SIG-M5 treated with dmso at 0.1 percent for 504 hours (cell line): Measurements from ENCODE around the gene EPHA4.

ENCODE experiments used
- DNase-seq: peaks from one replicate; lab custom pipeline; 2025; ENCODE audit not compliant: unreplicated experiment; lab: John Stamatoyannopoulos, UW

The EPHA4 gene

GRCh38 chr2:221546505-221547225 is 25.4 kb downstream of the EPHA4 start:
- no peak for DNase-seq

DNA sequence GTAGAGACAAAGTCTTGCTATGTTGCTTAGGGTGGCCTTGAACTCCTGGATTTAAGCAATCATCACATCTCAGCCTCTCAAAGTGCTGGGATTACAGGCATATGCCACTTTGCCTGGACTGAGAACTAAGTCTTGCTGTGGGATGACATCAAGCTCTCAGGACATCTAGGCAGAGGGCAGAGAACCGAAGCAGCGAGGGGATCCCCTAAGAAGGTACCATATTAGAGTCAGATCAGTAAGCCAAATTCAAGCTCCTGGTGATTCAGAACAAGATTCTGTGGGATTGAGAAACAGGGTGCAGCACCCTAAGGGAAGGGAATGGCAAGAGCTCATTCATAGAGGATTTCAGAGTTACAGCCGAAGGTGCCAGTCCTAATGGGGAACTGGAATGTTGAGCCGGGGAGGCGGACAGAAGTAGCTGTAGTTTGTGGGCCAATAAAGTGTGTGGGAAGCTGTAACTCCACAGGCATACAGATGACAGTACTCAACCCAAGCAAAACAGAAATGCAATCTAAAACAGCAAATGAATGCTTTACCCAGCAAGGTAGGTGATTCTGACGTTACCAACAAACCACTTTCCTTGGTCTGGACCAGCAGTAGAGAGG is 30.9 kb downstream of the EPHA4 start:
- DNase-seq = no peak

- DNase-seq = no peak
These were observed 32.9 kb downstream of the EPHA4 start for GRCh38 chr2:221539246-221539645.

DNA sequence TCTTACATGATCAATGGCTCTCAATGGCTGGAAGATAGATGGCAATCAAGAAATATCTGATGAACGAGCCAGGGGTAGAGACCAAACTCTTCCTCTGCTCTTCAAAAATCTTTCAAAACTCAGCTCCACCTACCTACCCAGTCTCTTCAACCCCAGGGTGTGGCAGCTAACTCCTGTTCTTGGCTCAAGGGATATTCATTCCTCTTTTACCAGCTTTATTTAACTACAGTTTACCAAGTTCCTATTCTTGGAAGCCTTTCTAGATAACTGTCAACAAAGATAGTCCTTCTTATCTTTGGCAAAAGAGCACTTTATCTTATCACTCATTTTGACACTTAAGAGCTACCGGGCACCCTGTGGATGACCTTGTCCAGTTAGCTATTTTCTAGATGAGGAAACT is 36.3 kb downstream of the EPHA4 start:
- no peak for DNase-seq

DNA sequence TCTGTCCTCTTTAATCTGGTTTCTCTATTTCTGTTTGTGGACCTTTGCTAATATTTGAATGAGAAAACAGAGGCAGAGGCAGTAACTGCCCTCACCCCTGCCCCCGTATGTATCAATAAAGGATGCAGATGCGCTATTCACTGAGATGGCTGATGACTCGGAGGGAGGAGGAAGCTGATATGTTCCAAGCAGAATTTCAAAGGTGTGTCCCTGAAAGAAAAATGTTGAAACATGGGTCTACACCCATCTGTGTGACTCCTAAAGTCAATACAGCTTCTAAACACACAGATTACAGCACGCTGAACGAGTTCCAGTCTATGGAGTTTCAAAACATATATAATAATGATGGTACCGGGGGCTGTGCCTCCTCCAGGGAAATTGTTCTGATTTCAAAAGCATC is 38.8 kb downstream of the EPHA4 start:
- no peak for DNase-seq

- DNase-seq = no peak
These were observed 39.5 kb downstream of the EPHA4 start for GRCh38 chr2:221532641-221533040.

GRCh38 chr2:221530653-221531037 is 41.5 kb downstream of the EPHA4 start:
- no peak for DNase-seq

DNA sequence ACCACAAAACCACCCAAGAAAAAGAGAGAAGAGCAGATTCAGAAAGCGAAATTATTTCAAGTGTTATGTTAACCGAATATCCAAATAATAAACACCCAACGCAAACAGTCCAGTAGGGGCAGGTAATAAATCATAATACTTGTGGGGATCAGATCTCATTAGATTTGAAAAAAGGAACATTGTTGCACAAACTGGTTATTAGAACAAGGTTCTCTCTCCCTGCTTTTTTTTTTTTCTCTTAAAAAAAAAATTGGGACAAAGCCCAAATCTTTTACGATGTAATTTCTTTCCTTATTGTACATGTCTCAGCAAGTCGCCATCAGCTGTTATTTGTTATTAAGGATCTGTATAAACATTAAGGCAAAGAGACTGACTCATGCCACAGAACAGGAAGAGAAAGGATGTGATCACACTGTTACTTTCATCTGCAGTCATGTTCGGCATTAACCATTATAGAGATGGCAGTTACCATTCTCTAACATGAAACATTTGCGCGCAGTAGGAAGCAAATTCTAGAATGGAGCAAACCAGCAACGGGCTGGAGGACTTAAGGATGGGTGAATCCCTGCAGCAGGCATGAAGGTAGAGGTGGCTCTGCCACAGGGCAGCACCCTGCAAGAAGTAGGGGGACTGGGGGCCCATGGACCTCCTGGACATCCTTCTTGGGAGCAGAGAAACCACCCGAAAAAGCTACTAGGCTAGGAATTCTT is 42.0 kb downstream of the EPHA4 start:
- no peak for DNase-seq

GRCh38 chr2:221529177-221529942 is 42.7 kb downstream of the EPHA4 start:
- no peak for DNase-seq

GRCh38 chr2:221527776-221528309 is 44.3 kb downstream of the EPHA4 start:
- no peak for DNase-seq

DNA sequence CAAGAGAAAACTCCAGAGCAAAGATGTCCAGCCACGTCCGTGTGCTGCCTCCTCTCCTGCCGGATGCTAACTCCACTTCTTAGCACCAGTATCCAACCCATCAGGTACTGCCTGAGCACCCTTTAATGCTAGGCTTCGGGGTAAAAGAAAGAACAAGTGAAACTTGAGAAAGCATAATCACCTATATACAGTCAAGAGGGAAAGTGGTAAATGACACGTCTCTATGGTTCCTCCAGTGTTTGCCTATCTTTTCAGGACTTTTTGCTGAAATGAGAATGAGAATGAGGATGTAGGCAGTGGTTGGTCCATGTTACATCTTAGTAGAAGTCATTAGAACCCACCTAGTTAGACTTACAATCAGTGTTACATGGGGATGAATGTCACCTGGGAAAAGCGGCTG is 47.9 kb downstream of the EPHA4 start:
- no peak for DNase-seq

DNA sequence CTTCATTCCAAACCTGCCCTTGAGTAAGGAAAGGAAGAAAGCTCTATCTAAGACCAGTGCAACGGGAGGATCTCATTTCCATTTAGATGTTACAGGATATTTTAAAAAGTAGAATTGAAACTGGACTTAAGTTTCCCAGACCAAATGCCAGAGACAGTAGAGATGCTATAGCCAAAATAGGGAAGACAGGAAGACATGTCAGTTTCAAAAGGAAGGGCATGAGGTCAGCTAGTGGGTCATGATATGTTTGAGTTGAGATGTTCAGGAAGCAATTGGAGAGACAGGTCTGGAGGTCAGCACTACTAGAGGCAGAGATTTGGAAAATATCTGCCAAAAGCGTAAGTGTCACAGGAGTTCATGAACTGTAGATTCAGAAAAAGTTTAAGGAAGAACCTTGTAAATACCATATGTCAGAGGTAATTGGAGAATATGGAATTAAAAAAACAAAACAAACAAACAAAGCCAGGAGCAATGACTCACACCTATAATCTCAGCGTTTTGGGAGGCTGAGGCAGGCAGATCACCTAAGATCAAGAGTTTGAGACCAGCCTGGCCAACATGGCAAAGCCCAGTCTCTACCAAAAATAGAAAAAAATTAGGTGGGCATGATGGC is 50.8 kb downstream of the EPHA4 start:
- no peak for DNase-seq

DNA sequence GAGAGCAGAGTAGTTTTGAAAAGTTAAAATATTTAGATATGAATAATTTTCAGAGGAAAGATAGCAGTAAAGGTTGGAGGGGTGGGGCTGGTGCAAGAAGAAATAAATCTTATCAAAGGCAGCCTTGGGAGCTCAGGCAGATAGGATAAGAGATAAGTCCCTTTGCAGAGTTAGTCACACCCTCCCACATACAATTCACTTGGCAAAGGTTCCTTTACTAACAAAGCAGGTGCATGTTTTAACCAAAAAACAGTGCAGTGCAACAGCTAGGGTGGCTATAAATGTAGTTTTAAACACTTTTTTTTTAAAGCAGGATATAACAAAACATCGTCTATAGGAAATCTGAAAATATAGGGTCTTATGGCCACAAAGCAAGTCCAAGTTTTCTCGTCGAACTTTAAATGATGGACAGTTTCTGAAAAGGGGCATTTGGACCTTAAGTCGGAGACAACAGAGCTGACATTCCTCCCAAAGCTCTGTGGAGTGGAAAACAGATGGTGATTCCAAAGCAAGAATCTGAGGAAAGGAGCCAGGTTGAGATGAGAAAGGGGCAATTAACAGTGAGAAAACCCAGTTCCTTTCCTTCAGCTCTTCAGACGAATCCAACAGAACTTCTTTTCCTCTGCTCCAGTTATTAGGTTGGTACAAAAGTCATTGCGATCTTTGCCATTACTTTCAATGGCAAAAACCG is 53.0 kb downstream of the EPHA4 start:
- DNase-seq = no peak

GRCh38 chr2:221518201-221518934 is 53.7 kb downstream of the EPHA4 start:
- no peak for DNase-seq

- no peak for DNase-seq
These were observed 54.4 kb downstream of the EPHA4 start for GRCh38 chr2:221517696-221518151.

DNA sequence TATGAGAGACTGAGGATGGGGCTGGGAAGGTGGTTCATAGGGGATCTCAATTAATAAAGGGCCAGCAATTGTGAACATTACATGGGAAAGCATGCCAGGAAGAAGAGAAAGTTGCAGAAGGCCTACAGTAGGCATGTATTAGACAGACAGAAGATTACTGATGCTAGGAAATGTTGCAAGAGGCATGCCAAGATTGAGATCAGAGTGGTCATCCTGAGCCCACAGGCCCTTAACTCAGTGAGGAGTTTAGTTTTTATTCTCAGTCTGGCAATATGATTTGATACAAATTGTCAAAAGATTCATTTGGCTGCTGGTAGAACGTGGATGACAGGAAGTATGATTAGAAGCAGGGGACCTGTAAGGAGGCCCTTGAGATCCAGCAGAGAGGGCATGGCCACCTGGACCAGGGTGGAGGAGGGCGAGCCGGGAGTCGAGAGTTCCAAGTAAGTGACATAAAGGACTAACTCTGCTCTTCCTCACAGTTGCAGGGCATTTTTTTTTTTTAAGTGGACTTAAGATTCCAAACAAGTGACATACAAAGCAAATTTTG is 54.9 kb downstream of the EPHA4 start:
- DNase-seq = no peak

DNA sequence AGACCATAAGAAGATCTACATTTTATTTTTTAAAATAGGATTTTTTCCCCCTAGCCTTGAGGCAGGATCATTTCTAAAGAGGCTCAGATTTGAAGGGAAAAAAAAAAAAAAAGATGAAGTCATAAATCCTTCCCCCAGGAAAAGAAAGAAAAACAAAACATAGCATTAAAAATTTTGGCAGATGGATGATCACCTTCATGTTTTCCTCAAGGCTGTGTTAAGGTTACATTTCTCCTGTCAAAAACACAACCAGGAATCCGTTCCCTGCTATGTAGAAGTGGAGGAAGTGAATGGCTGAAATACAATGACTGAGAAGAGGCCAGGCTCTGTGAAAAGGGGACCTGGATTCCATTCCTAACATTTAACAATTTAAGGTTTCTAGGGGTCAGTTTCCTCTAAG is 56.2 kb downstream of the EPHA4 start:
- no peak for DNase-seq

DNA sequence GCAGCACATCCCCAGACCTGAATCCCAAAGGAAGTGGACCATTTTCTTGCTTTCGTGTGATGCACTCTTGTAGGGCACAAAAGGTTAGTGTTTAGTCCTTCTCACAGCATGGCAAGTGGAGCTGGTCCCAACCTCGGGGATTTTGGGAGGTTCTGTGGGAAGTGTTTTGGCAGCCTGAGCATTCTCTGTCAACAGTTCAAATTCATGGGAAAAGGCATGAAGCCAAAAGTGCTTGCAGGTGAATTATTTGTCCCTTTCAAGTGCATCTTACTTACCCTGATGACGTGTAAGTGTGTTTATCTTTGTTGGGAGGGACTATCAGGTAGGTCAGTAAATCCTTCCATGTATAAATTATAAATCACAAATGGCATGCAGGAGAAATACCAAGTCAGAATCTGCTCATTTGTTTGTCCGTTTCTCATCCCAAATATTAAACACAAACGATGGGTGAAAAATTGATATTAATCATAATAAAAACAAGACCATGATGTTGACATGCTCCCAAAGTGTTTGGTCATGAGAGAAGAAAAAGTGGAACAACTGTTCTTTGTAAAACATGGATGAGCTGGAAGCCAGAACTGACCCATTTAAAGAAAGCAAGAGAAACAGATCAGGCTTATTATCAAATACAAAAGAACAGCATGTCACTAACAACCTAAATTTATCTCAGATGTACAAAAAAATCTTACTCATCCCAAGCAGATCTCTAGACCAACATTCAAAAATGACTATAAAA is 57.6 kb downstream of the EPHA4 start:
- no peak for DNase-seq

- DNase-seq = no peak
These were observed 58.9 kb downstream of the EPHA4 start for GRCh38 chr2:221513232-221513631.
